Adipose tissue (tissue), 3 donors: ENCODE data around the gene LEKR1. TPM values are rescaled to one million over a fixed set of nuclear protein-coding genes. Genes with fewer than 3 reads are reported as not detected.
"Not testable (repeated sequence)": the region's sequence is repeated elsewhere in the genome, so short reads cannot be mapped to it uniquely, and the experiment has no call there.

ENCODE experiments used
- H3K27ac ChIP-seq: one replicate; pipeline ENCODE4 v1.5.1; 2013; ENCODE audit warnings: low read depth, low read length
- WGBS, 3 donors: extraction: QIAGEN DNeasy Blood & Tissue Kit; methylation state at CpG; one replicate each; pipeline ENCODE4 v1.1.7; 2013; 5-methylcytosine and 5-hydroxymethylcytosine counted together
- polyA plus RNA-seq, 3 donors: library from polyadenylated mRNA; stranded (reverse); fragments of 200-250 nt; gene quantifications; one replicate each; pipeline ENCODE4 v1.2.3, GENCODE V29; 2013
- donor health status: healthy with polysubstance abuse.
- donor health status: Bipolar disorder and iron deficiency.
- donor health status: healthy.

The LEKR1 gene
- polyA plus RNA-seq, 3 donors: 0.37 to 0.64 (median 0.45) TPM

DNA sequence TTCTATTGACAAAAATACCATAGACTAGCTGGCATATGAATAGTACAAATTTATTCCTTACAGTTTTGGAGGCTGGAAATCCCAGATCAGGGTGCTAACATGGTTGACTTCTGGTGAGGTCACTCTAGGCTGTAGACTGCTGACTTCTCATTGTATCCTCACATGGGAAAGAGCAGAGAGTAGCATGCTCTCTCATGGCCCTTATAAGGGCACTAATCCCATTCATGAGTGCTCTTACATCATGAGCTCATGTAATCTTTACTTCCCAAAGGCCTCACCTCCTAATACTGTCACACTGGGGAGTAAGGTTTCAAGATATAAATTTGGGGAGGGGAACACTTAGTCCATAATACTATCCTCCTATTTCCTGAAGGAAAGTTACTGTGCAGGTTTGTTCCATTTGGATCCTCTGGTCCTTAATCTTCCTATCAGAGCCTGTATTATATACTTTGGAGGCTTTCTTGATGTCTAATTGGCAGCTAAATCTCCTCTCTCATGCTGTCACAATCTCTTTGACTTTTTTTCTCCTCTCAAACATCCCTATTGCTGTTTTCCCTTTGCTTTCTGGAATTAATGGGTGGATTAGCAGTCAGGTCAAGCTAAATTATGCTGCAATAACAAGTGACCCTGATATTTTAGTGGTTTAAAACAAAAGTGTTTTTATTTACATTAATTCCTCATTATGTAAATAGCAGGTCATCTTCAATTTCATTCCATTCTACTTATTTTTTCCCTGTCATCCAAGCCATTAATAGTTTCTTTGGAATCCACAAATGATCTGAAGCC, 23.1 kb upstream of the LEKR1 start:
- H3K27ac ChIP-seq: no peak overlapping the region

DNA sequence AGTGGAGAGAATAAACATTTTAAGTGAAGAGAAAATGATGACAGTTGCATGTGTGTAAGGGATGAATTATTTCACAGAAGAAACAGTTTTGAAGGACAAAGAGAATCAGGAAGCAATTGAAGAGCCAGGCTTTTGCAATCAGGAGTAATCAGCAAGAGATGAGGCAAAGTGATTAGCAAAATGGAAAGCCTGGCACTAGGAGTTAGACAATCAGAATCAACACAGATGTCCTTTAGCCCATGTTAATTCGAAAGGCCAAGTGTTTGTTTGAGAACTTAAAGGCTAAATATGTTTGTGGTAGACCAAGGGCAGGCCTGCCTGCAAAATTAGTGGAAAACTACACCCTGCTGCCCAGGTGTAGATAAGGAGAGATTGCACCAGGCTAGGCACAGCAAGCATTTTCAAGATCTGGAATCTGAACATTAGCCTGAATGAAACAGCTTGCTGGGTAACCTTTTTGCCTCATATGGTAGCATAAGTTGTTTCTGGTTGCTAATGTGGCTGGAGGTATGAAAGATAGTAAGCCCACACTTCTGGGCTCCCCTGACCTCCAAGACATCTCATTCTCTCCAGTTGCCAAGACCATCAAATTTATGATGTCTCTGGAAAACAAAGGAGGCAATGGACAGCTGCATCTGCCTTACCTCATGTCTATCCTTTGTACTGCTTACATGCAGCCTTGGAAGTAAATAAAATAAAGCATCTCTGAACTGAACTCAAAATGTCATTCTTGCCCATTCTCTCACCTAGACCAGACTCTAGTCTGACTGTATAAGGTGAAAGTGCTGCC, 22.0 kb upstream of the LEKR1 start:
- 44 to 84% (median 74%) methylated on average over 1 of the region's 1 CpG for WGBS, 3 donors
- no peak overlapping the region for H3K27ac ChIP-seq

DNA sequence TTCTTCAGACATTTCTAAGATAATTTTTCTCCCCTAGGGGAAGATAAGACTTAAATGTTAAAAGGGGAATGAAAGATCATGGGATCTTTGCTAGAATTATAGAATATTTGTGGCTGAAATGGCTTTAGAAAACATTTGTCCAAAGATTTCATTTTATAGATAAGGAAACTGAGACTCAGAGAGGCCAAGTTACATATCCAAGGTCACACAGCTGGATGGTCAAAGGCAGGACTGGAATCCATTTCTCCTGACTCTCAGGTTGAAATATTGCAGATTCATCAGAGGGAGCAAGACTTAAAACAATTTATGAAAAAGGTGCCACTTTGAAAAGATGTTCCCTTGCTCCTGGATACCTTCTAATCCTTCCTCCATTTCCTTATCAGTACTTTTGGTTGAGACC, 19.5 kb upstream of the LEKR1 start:
- H3K27ac ChIP-seq: no peak overlapping the region

DNA sequence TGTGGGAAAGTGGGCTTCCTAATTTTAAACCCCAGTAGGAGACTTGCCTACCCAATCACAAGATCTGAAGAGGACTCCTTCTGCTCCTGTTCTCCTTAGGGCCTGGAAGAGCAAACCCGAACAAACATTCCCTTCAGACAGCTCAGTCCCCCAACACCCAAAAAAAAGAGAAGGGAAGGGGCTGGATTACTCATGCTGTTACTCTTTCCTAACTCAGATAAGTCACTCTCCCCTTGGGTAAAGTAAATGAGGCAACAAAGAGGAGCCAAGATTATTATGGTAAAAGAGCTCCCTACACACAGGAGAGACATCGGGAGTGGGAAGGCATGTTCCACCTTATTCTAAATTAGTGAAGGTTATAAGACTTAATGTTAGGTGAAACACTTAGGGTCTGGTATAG, 18.1 kb upstream of the LEKR1 start:
- H3K27ac ChIP-seq: no peak overlapping the region
- WGBS, 3 donors: 92 to 98% (median 96%) methylated on average over 2 of the region's 2 CpGs

DNA sequence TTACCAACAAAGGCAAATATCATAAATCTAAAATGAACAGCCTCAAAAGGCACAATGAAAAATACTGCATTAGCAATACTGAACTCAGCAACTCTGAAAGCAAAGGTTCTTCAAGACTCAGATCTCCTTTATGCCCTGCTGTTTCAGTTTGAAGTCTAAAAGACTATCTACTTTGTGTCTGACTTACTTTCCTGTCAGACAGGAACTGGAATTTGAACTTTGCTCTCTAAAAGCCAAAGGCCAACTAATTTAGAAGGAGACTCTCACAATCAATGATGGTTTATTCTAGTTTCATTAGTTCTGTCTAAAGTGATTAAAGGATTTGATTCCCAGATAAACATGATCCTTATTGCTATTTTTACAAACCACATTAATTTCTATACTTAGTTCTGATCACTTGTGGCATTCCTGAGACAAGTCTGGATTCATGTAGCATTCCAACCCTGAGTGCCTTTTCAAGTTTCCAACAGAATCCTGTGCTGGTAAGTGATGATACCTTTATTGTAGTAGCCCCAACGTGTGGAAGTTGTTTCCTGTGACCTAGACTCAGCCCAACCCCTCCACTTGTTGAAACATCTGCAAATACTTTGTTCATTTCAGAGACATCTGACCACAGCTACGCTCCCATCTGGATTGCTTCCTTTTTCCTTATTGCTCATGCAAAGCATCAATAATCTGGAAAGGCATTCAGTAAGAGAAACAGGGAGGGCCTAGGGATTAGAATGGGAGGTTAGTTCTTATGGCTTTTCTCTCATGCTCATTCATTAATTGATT, 14.9 kb upstream of the LEKR1 start:
- no peak overlapping the region for H3K27ac ChIP-seq
- WGBS, 3 donors: 38 to 43% (median 41%) methylated on average over 2 of the region's 2 CpGs

DNA sequence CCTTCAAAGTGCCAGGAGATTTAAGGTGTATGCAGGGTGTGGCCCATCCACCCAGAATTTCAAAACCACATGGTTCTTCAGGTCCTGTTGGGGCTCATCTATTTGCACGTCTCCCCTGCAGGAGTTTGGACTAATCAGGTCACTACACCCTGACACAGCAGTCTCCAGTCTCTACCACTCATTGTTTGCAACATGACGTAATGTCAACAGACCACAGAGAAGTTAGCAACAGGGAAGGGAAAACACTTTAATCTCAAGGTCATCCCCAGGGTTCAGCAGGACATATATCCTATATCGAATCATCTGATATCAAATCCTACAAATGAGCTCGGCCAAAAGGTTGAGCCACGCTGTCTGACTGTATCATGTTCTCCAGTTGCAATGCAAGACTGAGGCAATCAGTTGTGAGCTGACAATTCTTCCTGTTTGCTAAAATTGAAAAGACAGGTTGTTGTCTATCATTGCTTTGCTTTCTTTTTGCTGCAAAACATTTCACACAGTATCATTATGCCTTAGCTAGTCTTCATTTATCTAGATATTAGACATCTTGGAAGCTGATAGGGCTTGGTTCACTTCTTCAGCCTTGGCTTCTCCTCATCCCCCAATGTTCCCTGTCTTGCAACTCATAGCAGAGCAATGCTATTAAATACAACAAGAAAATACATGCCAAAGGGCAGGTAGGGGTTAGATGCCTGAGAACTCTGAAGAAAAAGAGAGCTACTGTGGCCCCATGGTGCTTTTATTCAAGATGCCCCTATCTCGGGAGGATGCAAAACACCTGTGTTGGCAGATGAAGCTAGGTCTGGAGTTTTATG, 13.4 kb upstream of the LEKR1 start:
- 46 to 80% (median 78%) methylated on average over 6 of the region's 6 CpGs for WGBS, 3 donors
- no peak overlapping the region for H3K27ac ChIP-seq

DNA sequence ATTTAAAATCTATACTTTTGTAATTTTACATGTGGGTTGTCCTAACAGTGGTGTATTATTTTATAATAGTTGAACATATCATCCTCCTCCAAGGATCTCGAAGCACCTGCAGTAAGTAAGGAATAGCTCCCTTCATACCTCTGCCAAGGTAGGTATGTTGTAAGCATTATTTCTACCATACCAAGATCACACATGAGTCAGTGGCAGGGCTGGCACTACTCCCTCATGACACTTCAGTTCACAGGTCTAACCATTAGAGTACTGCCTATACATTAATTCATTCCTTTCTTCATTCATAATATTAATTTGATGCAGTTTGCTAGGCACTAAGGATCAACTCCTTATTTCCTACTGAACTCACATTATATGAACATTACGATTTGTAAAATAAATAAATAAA, 11.9 kb upstream of the LEKR1 start:
- H3K27ac ChIP-seq: no peak overlapping the region
- 95 to 97% (median 96%) methylated on average over 2 of the region's 2 CpGs for WGBS, 3 donors

DNA sequence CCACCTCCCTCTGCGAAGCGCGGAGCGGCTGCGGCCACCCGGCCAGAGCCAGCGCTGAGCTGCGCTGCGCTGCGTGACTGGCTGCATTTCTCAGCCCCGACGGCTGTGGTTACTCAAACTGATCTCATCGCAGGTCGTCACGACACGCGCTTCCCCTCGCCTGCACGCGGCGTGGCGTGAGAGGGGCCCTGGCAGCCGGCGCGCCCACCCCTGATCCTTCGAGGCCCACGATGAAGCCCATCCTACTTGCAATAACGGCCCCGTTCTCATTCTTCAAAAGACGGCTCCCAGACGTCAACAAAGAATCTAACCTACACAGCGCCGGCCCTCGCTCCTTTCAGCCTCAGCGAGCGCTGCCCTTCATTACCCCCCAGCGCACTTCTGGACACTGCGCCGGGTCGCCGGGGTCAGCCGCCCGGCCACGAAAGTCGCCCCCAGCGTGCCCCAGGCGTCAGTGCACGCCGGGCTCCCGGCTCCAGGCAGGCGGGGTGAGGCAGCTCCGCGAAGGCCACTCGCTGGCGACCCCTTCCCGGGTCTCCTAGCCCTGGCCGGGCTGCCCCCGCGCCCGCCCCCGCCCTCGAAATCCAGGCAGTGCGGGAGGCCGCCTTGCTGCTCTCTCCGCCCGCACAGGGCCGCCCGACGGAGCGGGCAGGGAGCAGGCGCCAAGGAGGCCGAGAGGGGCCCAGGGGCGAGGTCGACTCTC, 9.9 kb upstream of the LEKR1 start:
- 8 to 15% (median 12%) methylated on average over 74 of the region's 74 CpGs for WGBS, 3 donors

DNA sequence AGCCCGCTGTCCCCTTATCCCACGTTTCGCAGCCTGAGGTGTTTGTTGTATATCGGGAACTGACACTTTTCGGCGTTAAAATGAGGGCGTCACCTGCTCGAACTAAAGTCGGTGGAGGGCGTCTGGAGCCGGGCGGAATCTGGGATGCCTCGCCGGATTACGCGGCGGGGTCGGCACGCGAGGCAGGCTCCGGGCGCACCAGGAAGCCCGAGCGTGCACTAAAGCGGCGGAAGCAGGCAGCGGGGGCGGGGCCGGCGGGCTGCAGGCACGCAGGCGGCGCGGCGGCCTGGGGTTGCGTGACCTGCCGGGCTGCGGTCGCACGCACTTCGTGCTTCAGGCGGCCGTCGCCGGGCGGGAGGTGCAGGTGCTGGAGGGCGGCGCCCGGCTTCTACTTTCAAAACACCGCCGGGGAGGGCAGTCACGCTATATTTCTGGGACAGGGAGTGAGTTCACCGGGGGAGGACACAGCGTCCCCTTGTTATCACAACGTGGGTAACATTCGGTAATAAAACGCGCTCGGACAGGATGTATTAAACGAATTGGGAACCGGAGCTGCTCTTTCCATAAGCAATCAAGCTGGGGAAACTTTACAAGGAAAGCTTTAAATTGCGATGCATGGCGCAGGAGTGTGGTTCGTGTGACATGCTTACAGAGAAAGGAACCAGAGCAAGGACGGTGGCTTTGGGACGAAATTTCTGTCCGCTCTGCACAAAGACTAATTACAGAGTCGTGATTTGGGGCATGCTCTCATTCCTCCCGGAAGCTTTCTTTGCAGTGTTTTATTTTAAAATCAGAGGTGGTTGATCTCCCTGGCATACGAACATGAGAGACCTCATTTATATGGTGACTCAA, 9.1 kb upstream of the LEKR1 start:
- H3K27ac ChIP-seq: peak overlapping the region; percentile 45
- 1 to 2% (median 1%) methylated on average over 69 to 70 of the region's 70 CpGs for WGBS, 3 donors

More for the DNA sequence above, 9.9 kb upstream of the LEKR1 start:
- peak overlapping the region; percentile 15 for H3K27ac ChIP-seq

DNA sequence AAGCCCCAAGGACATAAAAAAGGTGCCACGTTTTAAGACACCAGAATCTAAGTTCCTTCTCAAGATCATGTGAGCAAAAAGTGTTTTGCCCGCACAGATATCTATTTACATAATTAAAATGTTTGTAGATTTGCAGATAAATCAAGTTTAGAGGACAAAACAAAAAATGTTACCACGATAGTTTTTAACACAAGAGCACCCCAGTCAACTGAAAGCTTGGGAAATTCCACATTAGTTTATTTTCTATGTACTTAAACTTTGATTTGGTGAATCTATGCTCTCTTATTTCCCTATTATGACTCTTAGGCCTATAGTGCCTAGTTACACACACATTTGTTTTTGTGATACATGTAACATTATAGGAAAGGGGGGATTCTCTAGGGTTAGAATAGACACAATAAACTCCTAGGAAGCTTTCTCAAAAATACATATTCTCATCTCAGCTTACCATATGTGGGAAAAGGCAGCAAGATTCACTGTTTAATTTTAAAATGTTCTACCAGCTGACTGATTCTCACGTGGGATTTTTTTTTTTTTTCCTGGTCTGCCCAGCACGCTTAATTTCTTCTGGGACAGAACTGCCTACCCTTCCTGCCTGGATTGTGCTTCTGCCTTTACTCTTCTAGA, 8.4 kb upstream of the LEKR1 start:
- H3K27ac ChIP-seq: no peak overlapping the region
- WGBS, 3 donors: 41 to 71% (median 60%) methylated on average over 5 of the region's 5 CpGs

DNA sequence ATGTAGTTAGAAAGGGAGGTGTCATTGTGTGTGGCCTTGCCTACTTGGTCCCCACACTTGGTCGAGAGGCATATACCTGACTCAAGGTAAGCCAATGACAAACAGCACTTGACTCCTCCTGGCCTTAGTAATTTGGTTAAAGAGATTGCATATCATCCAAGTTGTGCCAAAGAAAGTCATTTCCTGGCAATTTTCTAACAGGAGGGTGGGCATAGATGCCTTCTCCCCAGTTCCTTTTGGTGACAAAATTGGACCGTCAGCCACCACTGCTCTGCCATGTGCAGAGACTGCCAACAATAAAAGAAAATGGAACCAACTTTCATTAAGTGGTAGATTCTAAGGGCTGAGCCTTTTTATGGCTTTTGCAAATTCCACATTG, 7.9 kb upstream of the LEKR1 start:
- no peak overlapping the region for H3K27ac ChIP-seq
- 67 to 98% (median 98%) methylated on average over 2 of the region's 2 CpGs for WGBS, 3 donors

DNA sequence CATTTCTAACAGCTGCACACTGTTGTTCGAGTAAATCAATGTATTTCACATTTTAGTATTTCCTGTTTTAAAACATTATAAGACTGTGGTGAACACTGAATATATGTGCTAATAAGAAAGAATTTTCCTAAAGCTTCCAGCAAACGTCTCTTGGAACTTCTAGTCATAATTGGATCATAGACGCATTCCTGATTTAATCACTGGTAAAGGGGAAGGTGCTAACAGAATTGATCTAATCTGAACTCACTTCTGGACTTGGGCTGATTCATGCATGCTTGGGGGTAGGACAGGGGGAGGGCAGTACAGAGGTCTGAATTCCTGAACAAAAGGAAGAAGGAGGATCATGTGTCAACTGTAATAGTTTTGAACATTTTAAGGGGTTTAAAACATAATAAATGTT, 7.3 kb upstream of the LEKR1 start:
- 81 to 90% (median 88%) methylated on average over 3 of the region's 3 CpGs for whole genome bisulfite sequencing, 3 donors
- no peak overlapping the region for H3K27ac ChIP-seq

DNA sequence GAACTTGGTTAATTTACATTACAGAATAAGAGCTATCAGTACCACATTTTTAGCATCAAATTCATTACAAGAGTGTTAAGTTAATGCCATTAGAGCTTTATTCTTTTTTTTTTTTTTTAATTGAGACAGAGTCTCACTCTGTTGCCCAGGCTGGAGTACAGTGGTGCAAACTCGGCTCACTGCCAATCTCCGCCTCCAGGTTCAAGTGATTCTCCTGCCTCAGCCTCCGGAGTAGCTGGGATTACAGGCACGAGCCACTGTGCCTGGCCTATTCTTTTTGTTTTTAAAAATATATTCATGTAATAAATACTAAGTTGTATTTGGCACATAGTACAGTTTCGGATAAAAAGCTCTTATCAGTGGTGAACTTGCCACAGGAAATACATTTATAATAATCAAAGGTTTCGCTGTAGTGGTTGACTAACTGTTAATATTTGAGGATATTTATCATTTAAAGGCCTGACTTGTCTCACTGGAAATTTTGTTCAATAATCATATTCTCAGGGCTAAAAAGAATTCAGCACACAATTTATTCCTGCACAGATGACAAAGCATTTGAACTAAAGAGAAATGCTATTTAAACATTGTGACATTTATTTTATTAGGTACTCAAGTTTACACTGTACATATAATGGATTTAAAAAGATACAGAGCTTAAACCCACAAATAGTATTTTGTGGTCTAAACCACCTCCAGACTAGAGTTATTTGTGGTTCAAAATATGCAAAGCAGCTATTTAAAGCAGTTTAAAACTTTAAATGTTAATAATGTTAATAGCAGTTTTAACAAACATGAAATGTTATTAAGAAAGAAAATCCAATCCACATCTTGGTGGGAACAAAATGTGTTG, 6.1 kb upstream of the LEKR1 start:
- no peak overlapping the region for H3K27ac ChIP-seq
- WGBS, 3 donors: 39 to 80% (median 73%) methylated on average over 6 of the region's 6 CpGs

DNA sequence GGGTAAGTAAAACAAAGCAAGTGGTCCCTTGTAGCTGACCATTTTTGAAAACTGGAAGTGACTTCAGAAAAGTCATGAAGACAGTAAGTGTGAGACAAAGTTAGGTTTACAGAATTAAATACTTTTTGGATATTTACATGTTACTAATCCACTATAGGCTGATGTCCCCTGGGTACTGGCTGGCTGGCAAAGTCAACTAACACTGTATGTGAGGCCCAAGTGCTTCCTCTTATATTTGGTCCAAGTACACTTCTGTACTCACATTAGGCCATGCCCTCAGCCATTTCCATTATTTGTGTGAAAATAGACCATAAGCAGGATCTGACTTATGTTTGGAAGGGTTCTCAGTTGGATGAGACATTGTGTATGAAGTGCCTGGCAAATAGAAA, 5.5 kb upstream of the LEKR1 start:
- no peak overlapping the region for H3K27ac ChIP-seq

DNA sequence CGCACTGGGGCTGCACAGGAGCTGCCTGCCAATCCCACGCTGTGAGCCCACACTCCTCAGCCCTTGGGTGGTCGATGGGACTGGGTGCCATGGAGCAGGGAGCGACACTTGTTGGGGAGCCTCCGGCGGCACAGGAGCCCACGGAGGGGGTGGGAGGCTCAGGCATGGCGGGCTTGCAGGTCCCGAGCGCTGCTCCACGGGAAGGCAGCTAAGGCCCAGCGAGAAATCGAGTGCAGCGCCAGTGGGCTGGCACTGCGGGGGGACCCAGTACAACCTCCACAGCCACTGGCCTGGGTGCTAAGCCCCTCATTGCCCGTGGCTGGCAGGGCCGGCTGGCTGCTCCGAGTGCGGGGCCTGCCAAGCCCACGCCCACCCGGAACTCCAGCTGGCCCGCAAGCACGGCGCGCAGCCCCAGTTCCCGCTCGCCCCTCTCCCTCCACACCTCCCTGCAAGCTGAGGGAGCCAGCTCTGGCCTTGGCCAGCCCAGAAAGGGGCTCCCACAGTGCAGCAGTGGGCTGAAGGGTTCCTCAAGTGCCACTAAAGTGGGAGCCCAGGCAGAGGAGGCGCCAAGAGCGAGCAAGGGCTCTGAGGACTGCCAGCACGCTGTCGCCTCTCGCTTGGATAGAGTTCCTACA, 3.4 kb upstream of the LEKR1 start:
- H3K27ac ChIP-seq: not testable (repeated sequence)
- WGBS, 3 donors: 96 to 98% (median 97%) methylated on average over 27 to 32 of the region's 32 CpGs

DNA sequence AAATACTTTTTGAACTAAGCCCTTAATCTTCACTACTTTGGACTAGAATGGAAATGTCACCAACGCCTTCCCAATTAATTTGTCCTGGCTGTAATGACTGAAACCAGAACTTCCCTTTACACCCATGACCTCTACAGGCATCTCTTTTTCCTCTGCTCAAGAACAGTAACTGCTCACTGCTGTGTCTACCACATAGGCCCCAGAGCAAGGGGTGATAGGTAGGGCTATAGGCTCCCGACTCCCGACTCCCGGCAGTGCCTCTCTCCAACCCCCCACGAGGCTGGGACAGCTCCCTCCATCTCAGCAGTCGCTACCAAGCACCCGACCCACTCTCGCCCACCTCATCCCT, 384 bp upstream of the LEKR1 start:
- 3 to 6% (median 5%) methylated on average over 8 of the region's 8 CpGs for WGBS, 3 donors
- H3K27ac ChIP-seq: peak overlapping the region; percentile 61
